ENCODE measurements around the gene CLMN.

CLMN gene

DNA sequence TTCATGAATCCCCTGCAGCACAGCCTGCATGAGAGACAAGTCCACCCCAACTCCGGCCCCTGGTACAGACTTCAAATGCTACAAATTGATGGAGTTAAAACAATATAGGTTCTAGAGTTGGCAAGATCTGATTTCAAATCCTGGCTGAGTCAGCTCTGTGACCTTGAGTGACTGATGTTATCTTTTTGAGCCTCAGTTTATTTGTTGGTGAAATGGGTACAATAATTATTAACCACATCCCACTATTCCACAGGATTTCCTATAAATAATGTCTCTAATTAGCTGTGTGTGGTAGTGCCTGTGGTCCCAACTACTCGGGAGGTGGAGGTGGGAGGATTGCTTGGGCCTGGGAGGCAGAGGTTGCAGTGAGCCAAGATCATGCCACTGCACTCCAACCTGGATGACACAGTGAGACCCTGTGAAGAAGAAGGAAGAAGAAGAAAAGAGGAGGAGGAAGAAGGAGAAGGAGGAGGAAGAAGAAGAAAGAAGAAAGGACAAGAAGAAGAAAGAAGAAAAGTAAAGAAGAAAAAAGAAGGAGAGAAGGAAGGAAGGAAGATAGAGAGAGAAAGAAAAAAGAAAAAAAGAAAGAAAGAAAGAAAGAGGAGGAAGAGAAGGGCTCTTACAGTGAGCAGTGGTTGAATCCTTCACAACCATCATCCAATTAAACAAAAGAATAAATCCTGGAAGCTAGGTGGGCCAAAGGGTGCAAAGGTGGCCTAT, 122.7 kb downstream of the CLMN start:
- intact Hi-C loops (cut with DNase I; ENCODE audit: low total_unique reads) = no loop called here
- no peaks in the 10 kb centered on the region for H3K9me3 ChIP-seq
- TF ChIP-seq, protein P1, sequence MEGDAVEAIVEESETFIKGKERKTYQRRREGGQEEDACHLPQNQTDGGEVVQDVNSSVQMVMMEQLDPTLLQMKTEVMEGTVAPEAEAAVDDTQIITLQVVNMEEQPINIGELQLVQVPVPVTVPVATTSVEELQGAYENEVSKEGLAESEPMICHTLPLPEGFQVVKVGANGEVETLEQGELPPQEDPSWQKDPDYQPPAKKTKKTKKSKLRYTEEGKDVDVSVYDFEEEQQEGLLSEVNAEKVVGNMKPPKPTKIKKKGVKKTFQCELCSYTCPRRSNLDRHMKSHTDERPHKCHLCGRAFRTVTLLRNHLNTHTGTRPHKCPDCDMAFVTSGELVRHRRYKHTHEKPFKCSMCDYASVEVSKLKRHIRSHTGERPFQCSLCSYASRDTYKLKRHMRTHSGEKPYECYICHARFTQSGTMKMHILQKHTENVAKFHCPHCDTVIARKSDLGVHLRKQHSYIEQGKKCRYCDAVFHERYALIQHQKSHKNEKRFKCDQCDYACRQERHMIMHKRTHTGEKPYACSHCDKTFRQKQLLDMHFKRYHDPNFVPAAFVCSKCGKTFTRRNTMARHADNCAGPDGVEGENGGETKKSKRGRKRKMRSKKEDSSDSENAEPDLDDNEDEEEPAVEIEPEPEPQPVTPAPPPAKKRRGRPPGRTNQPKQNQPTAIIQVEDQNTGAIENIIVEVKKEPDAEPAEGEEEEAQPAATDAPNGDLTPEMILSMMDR (IDR thresholded peaks at IDR 0.05) = no peak
- no peak overlapping the region for H3K27ac ChIP-seq
- H3K4me1 ChIP-seq = no peaks in the 10 kb centered on the region
- H3K36me3 ChIP-seq = peaks cover 4 to 15% (median 8%) of the 10 kb centered on the region in 3 donors
- H3K27me3 ChIP-seq = no peaks in the 10 kb centered on the region
- H3K4me3 ChIP-seq = no peak overlapping the region
- DNase-seq = no peak

DNA sequence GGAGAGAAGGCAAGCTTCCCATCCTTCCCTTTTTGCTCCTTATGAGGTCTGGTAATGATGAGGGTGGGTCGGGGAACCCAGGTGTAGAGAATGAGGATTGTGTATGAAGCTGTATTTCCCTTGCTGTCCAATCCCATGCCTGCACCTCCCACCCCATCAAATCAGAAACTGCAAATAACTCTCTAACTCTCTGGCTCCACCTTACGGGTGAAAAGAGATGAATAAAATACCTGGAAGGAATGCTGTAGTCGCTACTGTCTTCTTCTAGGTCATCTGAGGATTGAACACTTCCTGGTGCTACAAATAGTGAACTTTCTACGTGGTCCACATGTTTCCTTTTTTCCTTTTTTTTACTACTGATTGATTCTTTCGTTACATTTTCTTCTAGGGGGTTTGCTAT, 123.4 kb downstream of the CLMN start:
- TF ChIP-seq, protein P1 (IDR thresholded peaks at IDR 0.05) = no peak
- H3K4me3 ChIP-seq = no peak overlapping the region
- DNase-seq = no peak
- no peaks in the 10 kb centered on the region for H3K27me3 ChIP-seq
- intact Hi-C loops (cut with DNase I; ENCODE audit: low total_unique reads) = no loop called here
- no peaks in the 10 kb centered on the region for H3K9me3 ChIP-seq
- H3K27ac ChIP-seq = no peak overlapping the region
- no peaks in the 10 kb centered on the region for H3K4me1 ChIP-seq
- peaks cover 0 to 22% (median 3%) of the 10 kb centered on the region in 3 donors for H3K36me3 ChIP-seq

DNA sequence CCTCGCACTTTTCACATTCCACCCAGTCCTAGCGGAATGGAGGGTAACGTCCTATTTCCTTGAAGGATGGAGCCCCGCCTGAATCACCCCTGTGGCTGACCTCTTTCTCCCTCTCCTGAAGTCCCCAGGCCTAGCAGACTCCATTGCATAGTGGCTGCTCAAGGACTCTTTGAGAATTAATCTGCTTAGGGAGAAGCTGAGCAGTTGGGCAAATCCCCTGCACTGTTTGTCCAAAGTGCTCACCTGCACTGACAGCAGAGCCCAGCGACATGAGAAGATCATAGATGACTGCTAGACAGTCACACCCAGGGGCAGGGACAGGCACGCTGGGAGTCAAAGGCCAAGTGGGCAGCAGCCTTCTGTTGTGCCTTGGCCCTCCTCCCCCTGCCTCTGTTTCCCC, 124.7 kb downstream of the CLMN start:
- Histone ChIP-seq H3K36me3 (peaks cover 0 to 26% (median 7%) of the 10 kb centered on the region in 3 donors), H3K4me1 (no peaks in the 10 kb centered on the region), H3K4me3 (no peak overlapping the region), H3K27ac (no peak overlapping the region), H3K9me3 (no peaks in the 10 kb centered on the region), H3K27me3 (no peaks in the 10 kb centered on the region)
- intact Hi-C loops (cut with DNase I; ENCODE audit: low total_unique reads) = no loop called here
- no peak for DNase-seq
- TF ChIP-seq, protein P1 (IDR thresholded peaks at IDR 0.05) = no peak

DNA sequence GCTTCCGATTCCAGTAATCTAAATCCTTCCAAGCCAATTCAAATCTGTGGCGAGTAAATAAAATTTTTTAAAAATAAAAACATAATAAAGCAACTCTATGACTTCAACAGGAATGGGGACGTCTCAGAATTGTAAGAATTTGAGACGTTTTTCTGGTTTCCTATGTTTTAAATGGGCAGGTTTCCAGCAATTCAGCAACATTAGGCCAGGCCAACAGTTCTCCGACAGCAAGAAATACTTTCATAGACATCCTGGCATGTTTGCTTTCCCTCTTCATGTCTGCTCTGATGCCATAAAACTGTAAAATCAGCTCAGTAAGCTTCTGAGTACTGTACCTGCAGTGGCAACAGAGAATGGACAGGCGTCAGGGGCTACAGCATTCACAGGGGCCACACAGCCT, 126.6 kb downstream of the CLMN start:
- no peaks in the 10 kb centered on the region for H3K9me3 ChIP-seq
- H3K4me1 ChIP-seq = no peaks in the 10 kb centered on the region
- H3K4me3 ChIP-seq = no peak overlapping the region
- H3K27ac ChIP-seq = no peak overlapping the region
- no peak for DNase-seq
- H3K36me3 ChIP-seq = peaks cover 0 to 22% (median 7%) of the 10 kb centered on the region in 3 donors
- TF ChIP-seq, protein P1 (IDR thresholded peaks at IDR 0.05) = no peak
- intact Hi-C loops (cut with DNase I; ENCODE audit: low total_unique reads) = no loop called here
- no peaks in the 10 kb centered on the region for H3K27me3 ChIP-seq

DNA sequence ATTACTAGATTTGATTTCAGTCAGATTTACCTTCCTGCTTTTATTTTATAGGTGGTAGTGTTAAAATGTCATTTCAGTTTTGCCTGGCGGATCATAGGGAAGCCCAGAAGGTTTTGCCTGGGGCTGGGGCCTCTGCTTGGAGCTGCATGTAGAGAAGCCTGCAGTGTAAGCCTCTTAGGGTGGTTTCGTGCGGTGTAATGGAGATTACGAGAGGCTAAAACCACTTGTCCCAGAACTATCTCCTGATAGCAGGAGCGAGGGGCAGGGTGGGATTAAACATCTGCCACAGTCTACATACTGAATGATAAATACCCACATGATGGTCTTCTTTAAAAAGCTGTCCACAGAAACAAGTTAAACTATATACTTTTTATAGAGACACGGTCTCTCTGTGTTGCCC, 127.4 kb downstream of the CLMN start:
- no peak for DNase-seq
- Histone ChIP-seq H3K27ac (no peak overlapping the region), H3K9me3 (no peaks in the 10 kb centered on the region), H3K27me3 (no peaks in the 10 kb centered on the region), H3K4me3 (no peak overlapping the region), H3K4me1 (no peaks in the 10 kb centered on the region), H3K36me3 (peaks cover 0 to 28% (median 7%) of the 10 kb centered on the region in 3 donors)
- TF ChIP-seq, protein P1 (IDR thresholded peaks at IDR 0.05) = no peak
- intact Hi-C loops (cut with DNase I; ENCODE audit: low total_unique reads) = no loop called here

Data from tibial artery (tissue), 4 donors.